Mesendoderm (in vitro differentiated cells): ENCODE data around the gene FXYD6. TPM values are rescaled to one million over a fixed set of nuclear protein-coding genes. Genes with fewer than 3 reads are reported as not detected.
"Not testable (repeated sequence)": the region's sequence is repeated elsewhere in the genome, so short reads cannot be mapped to it uniquely, and the experiment has no call there.

ENCODE experiments used
- DNase-seq: peaks from one replicate; pipeline ENCODE4 v3.0.0; 2013
- H2AK5ac ChIP-seq: 2 replicates; pipeline ENCODE4 v1.6.1; 2013; ENCODE audit warnings: low read length, inconsistent platforms
- H2BK120ac ChIP-seq: 2 replicates; pipeline ENCODE4 v1.6.1; 2013; ENCODE audit warnings: low read depth, mild to moderate bottlenecking, low read length, moderate library complexity, mixed read lengths
- H2BK15ac ChIP-seq: replicated peaks from 2 replicates; pipeline ENCODE4 v1.6.1; 2013; ENCODE audit warnings: low read depth, mild to moderate bottlenecking, moderate library complexity
- H2BK5ac ChIP-seq: 2 replicates; pipeline ENCODE4 v1.6.1; 2013; ENCODE audit warnings: low read length, inconsistent platforms
- H3K18ac ChIP-seq: 2 replicates; pipeline ENCODE4 v1.6.1; 2013; ENCODE audit warnings: mild to moderate bottlenecking, low read length, mixed read lengths
- H3K23ac ChIP-seq: one replicate; pipeline ENCODE4 v1.6.1; 2013; ENCODE audit warnings: low read length
- H3K27ac ChIP-seq: 2 replicates; pipeline ENCODE4 v1.5.1; 2013; ENCODE audit warnings: low read depth, mild to moderate bottlenecking, inconsistent platforms, low read length, moderate library complexity
- H3K27me3 ChIP-seq: 2 replicates; pipeline ENCODE4 v1.6.1; 2013; ENCODE audit warnings: low read length, control low read depth, mild to moderate bottlenecking, inconsistent platforms; ENCODE audit not compliant: insufficient read depth, poor library complexity
- H3K36me3 ChIP-seq: 2 replicates; pipeline ENCODE4 v1.6.1; 2013; ENCODE audit warnings: low read length, inconsistent platforms; ENCODE audit not compliant: control insufficient read depth, insufficient read depth
- H3K4ac ChIP-seq: one replicate; pipeline ENCODE4 v1.6.1; 2013; ENCODE audit warnings: low read depth, mild to moderate bottlenecking, low read length, moderate library complexity
- H3K4me1 ChIP-seq: 2 replicates; pipeline ENCODE4 v1.6.1; 2013; ENCODE audit warnings: low read depth, low read length, inconsistent platforms; ENCODE audit not compliant: control insufficient read depth
- H3K4me2 ChIP-seq: 2 replicates; pipeline ENCODE4 v1.6.1; 2013; ENCODE audit warnings: low read length
- H3K4me3 ChIP-seq: 2 replicates; pipeline ENCODE4 v1.5.1; 2013; ENCODE audit warnings: mild to moderate bottlenecking, low read length
- H3K56ac ChIP-seq: one replicate; pipeline ENCODE4 v1.6.1; 2013; ENCODE audit warnings: low read length
- H3K79me1 ChIP-seq: 2 replicates; pipeline ENCODE4 v1.6.1; 2013; ENCODE audit warnings: low read length, inconsistent platforms
- H3K79me2 ChIP-seq: 2 replicates; pipeline ENCODE4 v1.6.1; 2013; ENCODE audit warnings: mild to moderate bottlenecking, low read length; ENCODE audit not compliant: control insufficient read depth, insufficient read depth
- H3K9ac ChIP-seq: 2 replicates; pipeline ENCODE4 v1.6.1; 2013; ENCODE audit warnings: low read length, inconsistent platforms
- H4K5ac ChIP-seq: one replicate; pipeline ENCODE4 v1.6.1; 2013; ENCODE audit warnings: low read length
- H4K8ac ChIP-seq: one replicate; pipeline ENCODE4 v1.6.1; 2013; ENCODE audit warnings: low read depth, mild to moderate bottlenecking, control low read depth, low read length, moderate library complexity
- WGBS: extraction: QIAGEN DNeasy Blood & Tissue Kit; methylation state at CpG from one replicate; pipeline ENCODE4 v1.1.7; 2013; ENCODE audit warnings: low lambda C conversion rate, missing lambda C conversion rate; ENCODE audit not compliant: insufficient coverage; ENCODE audit errors: extremely low coverage; 5-methylcytosine and 5-hydroxymethylcytosine counted together
- polyA plus RNA-seq, 2 experiments: library from polyadenylated mRNA; stranded (reverse); fragments of 200-250 nt; gene quantifications; one replicate each; pipeline ENCODE4 v1.2.3, GENCODE V29; 2013

Gene FXYD6, protein sequence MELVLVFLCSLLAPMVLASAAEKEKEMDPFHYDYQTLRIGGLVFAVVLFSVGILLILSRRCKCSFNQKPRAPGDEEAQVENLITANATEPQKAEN
- 14.1 TPM for polyA plus RNA-seq (2013, experiment 1 of 2)
- 14.4 TPM for polyA plus RNA-seq (2013, experiment 2 of 2)

DNA sequence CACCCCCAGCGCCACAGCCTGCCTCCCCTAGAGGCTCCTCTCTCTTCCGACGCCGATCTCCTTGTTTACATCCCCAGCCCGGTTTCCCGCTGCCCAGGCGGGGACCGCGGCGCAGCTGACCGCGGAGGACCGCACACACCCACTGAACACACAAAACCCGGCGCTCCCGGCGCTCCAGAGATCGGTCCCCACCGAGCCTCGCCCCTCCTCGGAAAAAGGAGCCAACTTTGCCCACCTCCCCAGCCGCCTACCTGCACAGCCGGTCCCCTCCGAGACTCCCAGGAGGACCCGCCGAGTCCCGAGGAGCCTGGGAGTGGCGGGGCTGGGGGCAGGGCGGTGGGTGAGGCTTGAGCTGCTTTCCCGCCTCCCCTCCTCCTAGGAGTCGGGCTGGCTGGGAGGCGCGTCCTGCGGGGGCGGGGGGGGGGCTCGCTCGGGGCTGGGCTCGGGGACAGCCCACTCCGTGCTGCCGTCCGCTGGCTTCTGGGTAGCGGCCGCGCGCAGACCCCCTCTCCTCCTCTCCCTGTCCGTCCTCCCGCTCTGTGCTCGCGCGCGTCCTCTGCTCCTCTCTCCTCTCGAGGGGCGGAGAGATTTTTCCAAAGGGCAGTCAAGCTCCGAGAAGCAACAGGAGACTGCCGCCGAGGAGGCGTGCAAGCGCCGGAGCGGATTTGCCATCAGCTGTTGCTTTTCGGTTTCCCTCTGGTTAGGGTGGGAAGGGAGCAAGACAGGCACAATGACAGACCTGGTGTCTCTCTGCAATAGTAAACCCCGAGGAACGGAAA is at the start of gene FXYD6:
Gene FXYD6, minus strand, starts transcription at position 318 of the 779 bp plus-strand sequence. CDS start 33,882 bp downstream, outside the sequence.
- Histone ChIP-seq H2BK5ac (no peak within 1 kb of the TSS), H3K4me2 (peak within 1 kb of the TSS; percentile 97), H4K8ac (no peak within 1 kb of the TSS), H3K4me1 (peaks cover 9% of the 10 kb centered on the region), H3K18ac (peak within 1 kb of the TSS; percentile 24), H3K27ac (no peak within 1 kb of the TSS), H3K79me2 (no peaks in the 10 kb centered on the region), H3K79me1 (no peaks in the 10 kb centered on the region), H4K5ac (no peak within 1 kb of the TSS), H3K56ac (peak within 1 kb of the TSS; percentile 89), H3K4ac (no peak within 1 kb of the TSS), H3K36me3 (no peaks in the 10 kb centered on the region), H3K4me3 (peak within 1 kb of the TSS; percentile 75), H3K9ac (peak within 1 kb of the TSS; percentile 76), H2AK5ac (peak within 1 kb of the TSS; percentile 24), H2BK120ac (no peak within 1 kb of the TSS), H2BK15ac (no peak within 1 kb of the TSS), H3K23ac (peak within 1 kb of the TSS; percentile 82), H3K27me3 (peaks cover 1% of the 10 kb centered on the region)
- DNase-seq, result peak; percentile 84
- WGBS, result no CpG with 5 or more reads among the region's 63 CpGs

DNA sequence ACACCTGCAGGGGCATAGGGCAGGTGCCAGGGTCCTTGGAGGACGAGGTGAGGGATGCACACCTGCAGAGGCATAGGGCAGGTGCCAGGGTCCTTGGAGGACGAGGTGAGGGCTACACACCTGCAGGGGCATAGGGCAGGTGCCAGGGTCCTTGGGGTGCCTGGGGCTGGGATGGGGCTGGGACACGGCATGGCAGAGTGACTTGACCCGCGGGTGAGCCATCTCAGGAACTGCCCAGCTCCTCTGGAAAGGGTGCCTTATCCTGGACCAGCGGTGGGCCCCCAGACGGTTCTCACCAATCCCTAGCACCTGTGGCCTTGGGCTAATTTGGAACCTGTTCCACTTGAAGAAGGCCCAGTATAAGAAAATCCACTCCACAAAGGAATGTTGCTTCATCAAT is 49.7 kb upstream of the FXYD6 start:
- H3K56ac ChIP-seq, result not testable (repeated sequence)

DNA sequence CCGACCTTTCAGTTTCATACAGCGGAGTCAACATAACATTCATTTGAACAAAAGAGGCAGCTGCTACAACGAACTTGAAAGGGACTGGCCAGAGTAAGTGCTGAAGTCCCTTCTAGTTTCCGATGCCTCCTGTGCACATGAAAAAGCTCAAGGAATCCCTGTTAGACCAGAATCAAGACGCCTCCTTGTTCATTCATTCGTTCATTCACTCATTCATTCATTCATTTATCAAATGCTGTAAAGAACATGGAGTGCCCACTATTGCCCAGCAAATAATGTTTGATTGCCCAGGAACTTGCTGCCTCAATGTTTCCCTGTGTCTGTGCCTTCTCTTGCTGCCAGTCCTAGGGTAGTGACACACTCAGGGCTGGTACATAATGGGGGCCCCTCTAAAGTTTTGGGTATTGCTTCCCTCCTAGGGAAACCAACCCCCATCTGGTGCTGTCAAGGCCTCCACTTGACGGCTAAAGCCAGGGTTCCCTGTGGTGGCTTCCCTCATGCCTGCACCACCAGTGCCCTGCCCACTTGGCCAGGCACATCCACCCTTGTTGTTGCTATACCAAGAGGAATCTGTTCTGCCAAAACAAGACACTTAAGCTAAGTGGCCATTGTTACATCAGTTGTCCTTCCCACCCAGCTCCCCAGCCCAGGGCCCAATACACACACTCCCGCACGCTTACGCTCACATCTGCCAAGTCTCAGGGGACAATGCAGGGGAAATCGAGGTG is 48.9 kb upstream of the FXYD6 start:
- Histone ChIP-seq H3K27ac (no peak overlapping the region), H3K4me3 (no peak overlapping the region), H3K23ac (no peak overlapping the region), H3K79me1 (no peaks in the 10 kb centered on the region), H4K8ac (no peak overlapping the region), H3K4ac (no peak overlapping the region), H4K5ac (no peak overlapping the region), H3K27me3 (no peaks in the 10 kb centered on the region), H3K79me2 (no peaks in the 10 kb centered on the region), H3K4me2 (no peak overlapping the region), H2BK15ac (no peak overlapping the region), H3K4me1 (peaks cover 14% of the 10 kb centered on the region), H3K18ac (no peak overlapping the region), H3K56ac (no peak overlapping the region), H2BK120ac (no peak overlapping the region), H2BK5ac (no peak overlapping the region), H3K9ac (no peak overlapping the region), H3K36me3 (no peaks in the 10 kb centered on the region), H2AK5ac (no peak overlapping the region)
- no CpG with 5 or more reads among the region's 11 CpGs for WGBS
- no peak for DNase-seq

More for the DNA sequence above, 49.7 kb upstream of the FXYD6 start:
- not testable (repeated sequence) for H3K4me3 ChIP-seq, H3K4ac ChIP-seq, H3K27me3 ChIP-seq, H3K4me2 ChIP-seq, H3K36me3 ChIP-seq, H2AK5ac ChIP-seq, DNase-seq, H3K79me2 ChIP-seq, H2BK5ac ChIP-seq, H2BK120ac ChIP-seq, H3K27ac ChIP-seq, H3K79me1 ChIP-seq, H4K8ac ChIP-seq, H3K23ac ChIP-seq, H3K18ac ChIP-seq, H2BK15ac ChIP-seq, H4K5ac ChIP-seq, H3K9ac ChIP-seq
- H3K4me1 ChIP-seq, result peaks cover 17% of the 10 kb centered on the region
- no CpG with 5 or more reads among the region's 7 CpGs for WGBS

DNA sequence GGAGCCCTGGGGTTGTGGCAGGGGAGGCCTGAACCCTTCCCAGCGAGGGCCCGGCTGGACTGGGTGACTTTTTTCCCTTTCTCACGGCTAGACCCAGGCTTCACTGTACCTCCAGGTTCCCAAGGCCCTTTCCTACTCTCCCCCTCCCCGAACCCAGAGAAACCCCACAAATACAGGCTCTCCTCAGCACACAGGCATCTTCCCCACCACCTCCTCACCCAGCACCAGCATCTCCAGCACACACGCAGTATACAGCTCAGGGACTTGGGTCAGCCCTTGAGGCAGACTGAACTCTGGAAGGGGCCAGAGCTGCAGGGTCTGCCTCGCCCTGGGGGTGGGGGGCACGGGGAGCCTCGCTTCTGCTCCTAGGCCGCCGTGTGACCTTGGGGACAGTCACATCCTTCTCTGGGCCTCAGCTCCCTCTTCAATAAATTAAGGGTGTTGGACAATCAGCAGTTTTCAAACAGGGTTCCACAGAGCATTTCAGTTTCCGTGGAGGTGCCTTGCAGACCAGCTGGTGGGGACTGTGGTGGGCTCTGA is 48.2 kb upstream of the FXYD6 start:
- H4K5ac ChIP-seq, result no peak overlapping the region
- H3K4me1 ChIP-seq, result peaks cover 11% of the 10 kb centered on the region

DNA sequence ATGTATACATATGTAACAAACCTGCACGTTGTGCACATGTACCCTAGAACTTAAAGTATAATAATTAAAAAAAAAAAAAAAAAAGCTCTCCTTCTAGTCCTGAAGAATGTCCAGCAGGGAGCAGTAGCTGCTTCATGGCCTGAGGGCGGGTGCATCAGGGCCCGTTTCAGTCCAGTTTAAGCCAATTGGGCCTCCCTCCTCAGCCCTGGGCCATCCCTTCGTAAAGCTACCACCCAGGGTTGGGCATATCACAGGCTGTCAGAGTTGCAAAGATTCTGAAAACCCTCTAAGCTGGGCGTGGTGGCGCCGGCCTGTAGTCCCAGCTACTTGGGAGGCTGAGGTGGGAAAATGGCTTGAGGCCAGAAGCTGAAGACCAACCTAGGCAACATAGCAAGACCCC is 47.3 kb upstream of the FXYD6 start:
- H3K27me3 ChIP-seq, result no peaks in the 10 kb centered on the region
- no peak overlapping the region for H2BK120ac ChIP-seq
- no peak overlapping the region for H2BK15ac ChIP-seq
- H3K56ac ChIP-seq, result no peak overlapping the region
- peak; percentile 62 for DNase-seq
- H3K4ac ChIP-seq, result no peak overlapping the region
- no CpG with 5 or more reads among the region's 7 CpGs for WGBS
- no peak overlapping the region for H3K18ac ChIP-seq
- H4K5ac ChIP-seq, result no peak overlapping the region
- H3K4me3 ChIP-seq, result no peak overlapping the region
- no peaks in the 10 kb centered on the region for H3K79me1 ChIP-seq
- no peak overlapping the region for H3K9ac ChIP-seq
- H3K4me2 ChIP-seq, result no peak overlapping the region
- H3K4me1 ChIP-seq, result peaks cover 5% of the 10 kb centered on the region
- H3K79me2 ChIP-seq, result no peaks in the 10 kb centered on the region
- H4K8ac ChIP-seq, result no peak overlapping the region
- no peak overlapping the region for H2BK5ac ChIP-seq
- no peak overlapping the region for H3K23ac ChIP-seq
- H3K27ac ChIP-seq, result no peak overlapping the region
- no peaks in the 10 kb centered on the region for H3K36me3 ChIP-seq
- H2AK5ac ChIP-seq, result no peak overlapping the region

More for the DNA sequence above, 48.2 kb upstream of the FXYD6 start:
- Histone ChIP-seq H3K56ac (no peak overlapping the region), H4K8ac (no peak overlapping the region), H3K4me3 (no peak overlapping the region), H3K18ac (no peak overlapping the region), H3K9ac (no peak overlapping the region), H2AK5ac (no peak overlapping the region), H3K79me2 (no peaks in the 10 kb centered on the region), H3K27me3 (no peaks in the 10 kb centered on the region), H2BK5ac (no peak overlapping the region), H3K27ac (no peak overlapping the region), H2BK15ac (no peak overlapping the region), H3K79me1 (no peaks in the 10 kb centered on the region), H2BK120ac (no peak overlapping the region), H3K23ac (no peak overlapping the region), H3K4me2 (no peak overlapping the region), H3K36me3 (no peaks in the 10 kb centered on the region), H3K4ac (no peak overlapping the region)
- no CpG with 5 or more reads among the region's 11 CpGs for WGBS
- no peak for DNase-seq
